MM.1S (cell line): ENCODE results near the gene IL22RA1.

Source experiments
- DNase-seq: peaks from one replicate; pipeline ENCODE4 v3.0.0-alpha.2; 2015
- H2AFZ ChIP-seq: fragments of 300-600 bp; sonication (generic); 2 replicates; pipeline ENCODE4 v1.6.0; 2016; ENCODE audit warnings: antibody characterized with exemption, low read length
- H3F3A ChIP-seq: fragments of 300-600 bp; sonication (generic); 2 replicates; pipeline ENCODE4 v1.6.1; 2016; ENCODE audit warnings: mild to moderate bottlenecking, antibody characterized with exemption, low read length, moderate library complexity, mixed read lengths; ENCODE audit not compliant: insufficient read depth
- H3K27ac ChIP-seq: fragments of 300-600 bp; sonication (generic); 2 replicates; pipeline ENCODE4 v1.5.1; 2016; ENCODE audit warnings: mild to moderate bottlenecking, low read length
- H3K27me3 ChIP-seq: fragments of 300-600 bp; sonication (generic); replicated peaks from 2 replicates; pipeline ENCODE4 v1.6.0; 2016; ENCODE audit warnings: low read length; ENCODE audit not compliant: insufficient read depth
- H3K36me3 ChIP-seq: fragments of 300-600 bp; sonication (generic); replicated peaks from 2 replicates; pipeline ENCODE4 v1.6.1; 2016; ENCODE audit warnings: mild to moderate bottlenecking, low read length, mixed read lengths; ENCODE audit not compliant: insufficient read depth
- H3K4me1 ChIP-seq: fragments of 300-600 bp; sonication (generic); 2 replicates; pipeline ENCODE4 v1.6.1; 2016; ENCODE audit warnings: low read length, mixed read lengths
- H3K4me2 ChIP-seq: fragments of 300-600 bp; sonication (generic); 2 replicates; pipeline ENCODE4 v1.6.0; 2016; ENCODE audit warnings: low read depth, low read length
- H3K4me3 ChIP-seq: fragments of 300-600 bp; sonication (generic); 2 replicates; pipeline ENCODE4 v1.5.1; 2016; ENCODE audit warnings: low read length, mixed read lengths
- H3K79me2 ChIP-seq: fragments of 300-600 bp; sonication (generic); 2 replicates; pipeline ENCODE4 v1.6.1; 2016; ENCODE audit warnings: mixed run types, low read length, mixed read lengths
- H3K9ac ChIP-seq: fragments of 300-600 bp; sonication (generic); 2 replicates; pipeline ENCODE4 v1.6.1; 2016; ENCODE audit warnings: low read length, mixed read lengths
- H3K9me2 ChIP-seq: fragments of 300-600 bp; sonication (generic); replicated peaks from 2 replicates; pipeline ENCODE4 v1.6.1; 2016; ENCODE audit warnings: mild to moderate bottlenecking, low read length, mixed read lengths; ENCODE audit not compliant: insufficient read depth
- H3K9me3 ChIP-seq: fragments of 300-600 bp; sonication (generic); replicated peaks from 2 replicates; pipeline ENCODE4 v1.6.1; 2016; ENCODE audit warnings: mild to moderate bottlenecking, low read length, mixed read lengths; ENCODE audit not compliant: insufficient read depth
- H4K20me1 ChIP-seq: fragments of 300-600 bp; sonication (generic); 2 replicates; pipeline ENCODE4 v1.6.1; 2016; ENCODE audit warnings: mild to moderate bottlenecking, low read length, moderate library complexity, mixed read lengths; ENCODE audit not compliant: insufficient read depth
- CTCF ChIP-seq: fragments of 300-600 bp; sonication (generic); IDR thresholded peaks from 2 replicates; pipeline ENCODE4 v1.5.1; 2016; ENCODE audit warnings: antibody characterized with exemption, low read length, mixed read lengths
- EZH2 ChIP-seq: fragments of 300-600 bp; sonication (generic); optimal IDR thresholded peaks from 2 replicates; pipeline ENCODE3; 2017; ENCODE audit warnings: low read depth, mild to moderate bottlenecking, antibody characterized with exemption, low read length, mixed read lengths
- EZH2phosphoT487 ChIP-seq: fragments of 300-600 bp; sonication (generic); IDR thresholded peaks from 2 replicates; pipeline ENCODE4 v1.6.1; 2018; ENCODE audit warnings: antibody characterized with exemption, low read length

The IL22RA1 gene

GRCh38 chr1:24186031-24186710, 43.2 kb upstream of the IL22RA1 start:
- peaks cover 35% of the 10 kb centered on the region for H3K4me1 ChIP-seq
- no peaks in the 10 kb centered on the region for H3K9me2 ChIP-seq
- H3K4me2 ChIP-seq: peak overlapping the region; percentile 75
- H2AFZ ChIP-seq: no peak overlapping the region
- H3K79me2 ChIP-seq: peaks cover 66% of the 10 kb centered on the region
- H3K36me3 ChIP-seq: 0 out of 2 replicates have a peak, but pooled peaks cover 2% of the 10 kb centered on the region
- H4K20me1 ChIP-seq: 0 out of 2 replicates have a peak, but pooled peaks cover 4% of the 10 kb centered on the region
- peak overlapping the region; percentile 99; the same call in 1 of the 2 replicates for H3K27ac ChIP-seq
- DNase-seq: no peak
- no peaks in the 10 kb centered on the region for H3K27me3 ChIP-seq
- TF ChIP-seq CTCF (no peak), EZH2phosphoT487 (no peak), EZH2 (no peak)
- no peaks in the 10 kb centered on the region for H3K9me3 ChIP-seq
- H3F3A ChIP-seq: peaks cover 37% of the 10 kb centered on the region
- H3K4me3 ChIP-seq: peak overlapping the region; percentile 78
- peak overlapping the region; percentile 91 for H3K9ac ChIP-seq

GRCh38 chr1:24185076-24185475, 42.1 kb upstream of the IL22RA1 start:
- Histone ChIP-seq H3K27ac (no peak overlapping the region), H3K36me3 (0 out of 2 replicates have a peak, but pooled peaks cover 2% of the 10 kb centered on the region), H3K27me3 (no peaks in the 10 kb centered on the region), H3F3A (peaks cover 27% of the 10 kb centered on the region), H3K9me2 (no peaks in the 10 kb centered on the region), H3K79me2 (peaks cover 77% of the 10 kb centered on the region), H2AFZ (no peak overlapping the region), H3K4me2 (peak overlapping the region; percentile 75), H4K20me1 (0 out of 2 replicates have a peak, but pooled peaks cover 4% of the 10 kb centered on the region), H3K4me3 (peak overlapping the region; percentile 78; the same call in 1 of the 2 replicates), H3K4me1 (peaks cover 27% of the 10 kb centered on the region), H3K9me3 (no peaks in the 10 kb centered on the region), H3K9ac (no peak overlapping the region)
- TF ChIP-seq EZH2 (no peak), CTCF (no peak), EZH2phosphoT487 (no peak)
- DNase-seq: no peak

- no peak for DNase-seq
- H2AFZ ChIP-seq: no peak overlapping the region
- no peaks in the 10 kb centered on the region for H3F3A ChIP-seq
- peaks cover 98% of the 10 kb centered on the region for H3K79me2 ChIP-seq
- H3K9me2 ChIP-seq: no peaks in the 10 kb centered on the region
- 0 out of 2 replicates have a peak, but pooled peaks cover 2% of the 10 kb centered on the region for H3K36me3 ChIP-seq
- peaks cover 17% of the 10 kb centered on the region for H3K4me1 ChIP-seq
- H3K27me3 ChIP-seq: no peaks in the 10 kb centered on the region
- no peak for TF ChIP-seq EZH2
- no peak for TF ChIP-seq EZH2phosphoT487
- TF ChIP-seq CTCF: no peak
- H4K20me1 ChIP-seq: 0 out of 2 replicates have a peak, but pooled peaks cover 4% of the 10 kb centered on the region
- H3K4me2 ChIP-seq: no peak overlapping the region
- no peak overlapping the region for H3K27ac ChIP-seq
- H3K4me3 ChIP-seq: no peak overlapping the region
- no peak overlapping the region for H3K9ac ChIP-seq
- H3K9me3 ChIP-seq: no peaks in the 10 kb centered on the region
Measured at GRCh38 chr1:24182061-24182460, 39.1 kb upstream of the IL22RA1 start.
